Measurements from ENCODE around the gene CTNND1.

- TF ChIP-seq, protein P1, sequence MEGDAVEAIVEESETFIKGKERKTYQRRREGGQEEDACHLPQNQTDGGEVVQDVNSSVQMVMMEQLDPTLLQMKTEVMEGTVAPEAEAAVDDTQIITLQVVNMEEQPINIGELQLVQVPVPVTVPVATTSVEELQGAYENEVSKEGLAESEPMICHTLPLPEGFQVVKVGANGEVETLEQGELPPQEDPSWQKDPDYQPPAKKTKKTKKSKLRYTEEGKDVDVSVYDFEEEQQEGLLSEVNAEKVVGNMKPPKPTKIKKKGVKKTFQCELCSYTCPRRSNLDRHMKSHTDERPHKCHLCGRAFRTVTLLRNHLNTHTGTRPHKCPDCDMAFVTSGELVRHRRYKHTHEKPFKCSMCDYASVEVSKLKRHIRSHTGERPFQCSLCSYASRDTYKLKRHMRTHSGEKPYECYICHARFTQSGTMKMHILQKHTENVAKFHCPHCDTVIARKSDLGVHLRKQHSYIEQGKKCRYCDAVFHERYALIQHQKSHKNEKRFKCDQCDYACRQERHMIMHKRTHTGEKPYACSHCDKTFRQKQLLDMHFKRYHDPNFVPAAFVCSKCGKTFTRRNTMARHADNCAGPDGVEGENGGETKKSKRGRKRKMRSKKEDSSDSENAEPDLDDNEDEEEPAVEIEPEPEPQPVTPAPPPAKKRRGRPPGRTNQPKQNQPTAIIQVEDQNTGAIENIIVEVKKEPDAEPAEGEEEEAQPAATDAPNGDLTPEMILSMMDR (IDR thresholded peaks at IDR 0.05): no peak
- TF ChIP-seq POLR2A (IDR thresholded peaks at IDR 0.05): no peak
- no peak for TF ChIP-seq EP300 (IDR thresholded peaks at IDR 0.05)
Measured at GRCh38 chr11:57752954-57753353, 8.6 kb upstream of the CTNND1 start.

All from ovary (tissue), 3 donors.